D341Med (cell line): ENCODE results near the gene TAS2R20.

Experiments
- DNase-seq: peaks from one replicate; pipeline ENCODE4 v3.0.0; 2012; ENCODE audit warnings: low spot score

The TAS2R20 gene

DNA sequence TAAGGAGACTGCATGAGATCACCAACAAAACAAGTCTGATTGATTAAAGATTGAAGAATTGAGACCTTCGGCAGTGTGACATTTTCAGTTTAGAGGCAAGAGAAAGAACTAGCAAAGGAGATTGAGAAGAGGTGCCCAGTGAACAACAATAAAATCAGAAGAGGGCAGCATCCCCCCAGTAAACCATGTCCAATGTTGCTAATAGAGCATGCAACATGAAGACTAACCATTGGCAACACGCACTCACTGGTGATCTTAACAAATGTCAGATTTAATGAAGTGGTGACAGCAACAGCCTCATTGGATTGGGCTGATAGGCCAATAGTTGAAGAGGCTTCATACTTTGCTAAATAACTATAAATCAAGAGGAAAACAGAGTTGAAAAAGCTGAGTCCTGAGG, 38.3 kb downstream of the TAS2R20 start:
- no peak for DNase-seq

GRCh38 chr12:10957741-10958140, 40.4 kb downstream of the TAS2R20 start:
- DNase-seq: no peak

DNA sequence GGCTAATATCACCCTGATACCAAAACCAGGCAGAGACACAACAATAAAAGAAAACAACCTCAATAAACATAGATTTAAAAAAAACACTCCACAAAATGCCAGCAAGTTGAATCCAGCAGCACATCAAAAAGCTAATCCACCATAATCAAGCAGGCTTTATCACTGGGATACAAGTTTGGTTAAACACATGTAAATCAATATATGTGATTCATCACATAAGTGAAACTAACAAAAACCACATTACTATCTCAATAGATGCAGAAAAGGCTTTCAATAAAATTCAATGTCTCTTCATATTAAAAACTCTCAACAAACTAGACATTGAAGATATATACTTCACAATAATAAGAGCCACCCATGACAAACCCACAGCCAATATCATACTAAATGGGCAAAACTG, 42.0 kb downstream of the TAS2R20 start:
- DNase-seq: no peak

- DNase-seq: no peak
These were observed 45.5 kb downstream of the TAS2R20 start for GRCh38 chr12:10952645-10953044.
